Measurements from ENCODE around the gene PIGK.
"Not testable (repeated sequence)": the region's sequence is repeated elsewhere in the genome, so short reads cannot be mapped to it uniquely, and the experiment has no call there.

Gene PIGK

GRCh38 chr1:77230051-77230450 is 10.8 kb upstream of the PIGK start:
- POLR2A ChIA-PET = no interaction called here
- DNase-seq (ENCODE audit: low read depth, low spot score) = no peak
- H3K4me3 ChIP-seq (ENCODE audit: low read depth, low read length) = no peak overlapping the region
- CTCF ChIA-PET = interaction anchor here (0.9 kb wide), 1 partner anchor 12 kb away, joined by 4 read pairs; no protein-coding TSS in a partner anchor
- TF ChIP-seq CTCF (IDR thresholded peaks at IDR 0.05; ENCODE audit: insufficient read depth, low read length, missing control alignments) = no peak

- ChIA-PET POLR2A (no interaction called here), CTCF (no interaction called here)
- H3K4me3 ChIP-seq (ENCODE audit: low read depth, low read length) = no peak overlapping the region
- no peak for TF ChIP-seq CTCF (IDR thresholded peaks at IDR 0.05; ENCODE audit: insufficient read depth, low read length, missing control alignments)
- no peak for DNase-seq (ENCODE audit: low read depth, low spot score)
Measured at GRCh38 chr1:77228836-77229235, 9.6 kb upstream of the PIGK start.

GRCh38 chr1:77227381-77227780 is 8.2 kb upstream of the PIGK start:
- no peak for TF ChIP-seq CTCF (IDR thresholded peaks at IDR 0.05; ENCODE audit: insufficient read depth, low read length, missing control alignments)
- DNase-seq (ENCODE audit: low read depth, low spot score) = no peak
- POLR2A ChIA-PET = no interaction called here
- H3K4me3 ChIP-seq (ENCODE audit: low read depth, low read length) = no peak overlapping the region
- CTCF ChIA-PET = no interaction called here

GRCh38 chr1:77222496-77222895 is 3.3 kb upstream of the PIGK start:
- no peak overlapping the region for H3K4me3 ChIP-seq (ENCODE audit: low read depth, low read length)
- TF ChIP-seq CTCF (IDR thresholded peaks at IDR 0.05; ENCODE audit: insufficient read depth, low read length, missing control alignments) = no peak
- ChIA-PET POLR2A (no interaction called here), CTCF (no interaction called here)
- no peak for DNase-seq (ENCODE audit: low read depth, low spot score)

GRCh38 chr1:77220687-77221463 is 1.6 kb upstream of the PIGK start:
- DNase-seq (ENCODE audit: low read depth, low spot score) = no peak
- POLR2A ChIA-PET = no interaction called here
- CTCF ChIA-PET = no interaction called here
- no peak for TF ChIP-seq CTCF (IDR thresholded peaks at IDR 0.05; ENCODE audit: insufficient read depth, low read length, missing control alignments)
- no peak overlapping the region for H3K4me3 ChIP-seq (ENCODE audit: low read depth, low read length)

GRCh38 chr1:77218477-77219165 is 609 bp downstream of the PIGK start:
- no peak for TF ChIP-seq CTCF (IDR thresholded peaks at IDR 0.05; ENCODE audit: insufficient read depth, low read length, missing control alignments)
- H3K4me3 ChIP-seq (ENCODE audit: low read depth, low read length) = peak overlapping the region; percentile 90
- CTCF ChIA-PET = no interaction called here
- POLR2A ChIA-PET = interaction anchor here (0.6 kb wide), 1 partner anchor 331 kb away, joined by 3 read pairs; no protein-coding TSS in a partner anchor
- DNase-seq (ENCODE audit: low read depth, low spot score) = no peak

GRCh38 chr1:77204043-77204442 is 15.2 kb downstream of the PIGK start:
- H3K4me3 ChIP-seq (ENCODE audit: low read depth, low read length); CTCF ChIA-PET; DNase-seq (ENCODE audit: low read depth, low spot score); POLR2A ChIA-PET: not testable (repeated sequence)
